ENCODE measurements around the gene GLOD4.

GRCh38 chr17:742147-742793, 39.8 kb downstream of the GLOD4 start:
- TF ChIP-seq CTCF (conservative IDR thresholded peaks at IDR 0.05; ENCODE audit: low read depth, low read length): no peak
- TF ChIP-seq EZH2 (IDR thresholded peaks at IDR 0.05; ENCODE audit: low read length, unreplicated experiment): no peak
